GM19468 (cell line): ENCODE data around the gene ARL15.
"Not testable (repeated sequence)": the region's sequence is repeated elsewhere in the genome, so short reads cannot be mapped to it uniquely, and the experiment has no call there.

Source experiments
- ATAC-seq: cut with Tn5 transposase; IDR thresholded peaks from one replicate; pipeline ENCODE4 v1.9.1; 2021; ENCODE audit warnings: mild to moderate bottlenecking, moderate library complexity, moderate number of reproducible peaks; ENCODE audit not compliant: unreplicated experiment; ENCODE audit errors: extremely low read depth

The ARL15 gene

DNA sequence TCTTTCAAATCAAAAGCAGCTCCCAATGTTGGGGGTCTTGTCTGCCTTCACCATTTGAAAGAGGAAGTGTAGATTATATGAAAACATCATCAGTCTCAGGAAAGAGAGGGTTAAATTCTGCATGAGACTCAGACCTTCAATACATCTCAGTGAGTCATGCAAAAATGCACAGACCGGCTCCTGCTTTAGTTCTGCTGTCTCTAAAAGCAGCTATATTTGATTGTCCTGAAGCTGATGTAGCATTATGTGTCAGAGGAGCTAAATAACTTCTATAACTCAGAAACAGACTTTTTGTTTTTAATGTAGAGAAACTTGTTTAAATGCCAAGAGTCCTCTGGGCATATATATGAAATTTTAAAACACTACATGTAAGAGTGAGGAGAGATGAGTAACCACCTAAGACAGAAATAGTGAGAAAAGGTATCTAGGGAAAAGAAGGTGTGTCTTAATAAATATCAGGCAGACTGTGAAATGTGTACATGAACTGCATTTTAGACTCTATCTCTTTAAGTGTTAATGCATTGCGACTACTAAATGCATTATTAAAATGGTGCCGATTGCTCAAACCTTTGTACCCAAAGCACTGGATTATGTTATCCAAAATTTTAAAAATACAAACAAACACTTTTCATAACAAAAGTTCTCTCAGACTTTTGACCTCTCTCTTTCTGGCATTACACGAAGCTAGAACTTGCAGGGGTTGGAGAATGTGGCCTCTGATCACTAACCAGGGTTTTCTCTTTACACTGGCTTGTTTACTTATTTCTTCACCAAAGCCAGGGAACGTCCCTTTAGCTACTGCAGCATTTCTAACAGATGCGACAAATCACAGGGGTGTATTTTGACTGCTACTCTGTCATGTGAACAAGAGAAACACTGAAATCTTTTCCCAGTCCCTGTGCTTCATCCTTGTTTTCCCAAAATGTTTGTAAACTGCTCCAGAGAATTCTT, 302.3 kb downstream of the ARL15 start:
- ATAC-seq: no peak

DNA sequence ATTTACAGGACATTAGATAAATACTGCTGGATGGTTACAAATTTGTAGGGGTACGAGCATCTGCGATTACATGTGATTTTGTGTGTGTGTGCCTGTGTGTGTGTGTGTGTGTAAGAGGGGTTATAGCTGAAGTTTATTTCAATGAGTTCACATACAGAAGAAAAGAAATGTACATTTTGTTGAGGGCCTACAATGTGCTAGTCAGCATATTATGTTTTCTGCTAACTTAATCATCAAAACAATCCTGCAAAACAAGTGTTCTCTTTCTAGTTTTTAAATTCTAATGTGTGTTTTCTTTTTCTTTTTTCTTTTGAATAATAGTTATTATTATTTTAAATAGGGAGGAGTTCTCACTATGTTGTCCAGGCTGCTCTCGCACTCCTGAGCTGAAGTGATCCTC, 305.7 kb downstream of the ARL15 start:
- ATAC-seq: no peak

DNA sequence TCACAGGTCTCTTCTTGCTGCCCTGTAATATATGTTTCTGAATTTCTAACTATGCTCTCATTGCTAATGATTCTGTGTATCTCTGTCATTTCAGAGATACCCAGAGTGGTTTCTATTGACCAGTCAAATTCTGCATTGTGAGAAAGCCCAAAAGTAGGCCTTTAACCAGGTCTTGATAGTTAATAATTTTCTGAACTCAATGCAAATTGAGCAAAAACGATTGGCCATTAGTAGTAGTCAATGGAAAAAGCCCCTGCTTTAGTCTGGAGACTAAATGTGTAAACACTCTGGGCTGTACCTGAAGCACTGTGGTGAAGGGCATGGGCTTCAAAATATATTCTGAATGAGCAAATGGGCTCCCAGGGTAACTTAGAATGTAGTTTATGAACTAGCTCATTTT, 307.6 kb downstream of the ARL15 start:
- no peak for ATAC-seq

DNA sequence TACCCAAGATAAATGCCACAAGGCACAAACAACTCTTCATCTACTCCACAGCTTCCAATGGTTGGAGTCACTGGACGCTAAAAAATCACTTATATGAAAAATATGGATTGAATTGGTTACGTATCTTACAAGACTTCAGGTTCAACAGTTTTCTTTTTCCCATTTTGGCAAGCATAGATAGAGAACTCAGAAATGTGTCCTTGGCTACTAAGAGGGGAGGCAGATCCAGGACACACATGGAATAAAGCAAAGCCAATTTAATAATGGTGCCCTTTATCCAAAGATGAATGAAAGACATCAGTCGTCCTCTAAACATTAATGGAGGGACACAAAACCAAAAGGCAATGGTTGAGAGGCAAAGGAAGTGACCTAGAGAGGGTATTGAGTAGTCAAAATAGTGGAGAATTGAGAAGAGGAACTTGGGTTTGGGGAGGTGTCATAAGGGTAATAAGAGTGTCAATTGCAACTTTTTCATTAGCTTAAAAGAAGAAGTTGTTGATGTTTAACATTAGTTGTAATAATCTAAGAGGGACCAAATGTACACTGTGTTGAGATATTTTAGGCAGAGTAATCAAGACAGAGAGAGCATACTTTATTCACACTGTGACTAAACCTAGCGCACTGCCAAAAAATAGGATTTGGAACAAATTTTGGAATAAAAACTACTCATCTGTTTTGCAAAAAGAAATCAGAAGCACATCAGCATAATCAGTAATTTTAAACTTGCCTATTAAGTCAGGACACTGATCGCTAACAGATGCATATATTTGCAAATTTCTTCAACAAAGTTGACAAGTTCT, 308.2 kb downstream of the ARL15 start:
- no peak for ATAC-seq

DNA sequence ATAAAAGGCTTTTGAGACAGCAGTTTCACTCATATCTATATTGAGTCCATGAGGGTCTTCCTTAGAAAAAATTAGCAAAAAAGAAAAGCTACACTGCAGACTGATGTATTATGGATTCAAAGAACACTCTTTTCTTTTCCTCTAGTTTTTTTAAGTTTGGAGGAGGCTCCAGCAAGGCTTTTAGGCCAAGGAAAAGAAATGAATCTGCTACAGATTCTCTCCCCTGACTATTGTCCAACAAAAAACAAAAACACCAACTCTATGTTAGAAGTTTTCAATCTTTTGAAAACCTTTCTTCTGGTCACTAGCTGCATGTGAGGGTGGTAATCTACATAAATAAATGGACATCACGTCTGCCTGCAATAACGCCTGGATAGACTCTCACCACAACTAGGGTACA, 310.4 kb downstream of the ARL15 start:
- ATAC-seq: no peak

DNA sequence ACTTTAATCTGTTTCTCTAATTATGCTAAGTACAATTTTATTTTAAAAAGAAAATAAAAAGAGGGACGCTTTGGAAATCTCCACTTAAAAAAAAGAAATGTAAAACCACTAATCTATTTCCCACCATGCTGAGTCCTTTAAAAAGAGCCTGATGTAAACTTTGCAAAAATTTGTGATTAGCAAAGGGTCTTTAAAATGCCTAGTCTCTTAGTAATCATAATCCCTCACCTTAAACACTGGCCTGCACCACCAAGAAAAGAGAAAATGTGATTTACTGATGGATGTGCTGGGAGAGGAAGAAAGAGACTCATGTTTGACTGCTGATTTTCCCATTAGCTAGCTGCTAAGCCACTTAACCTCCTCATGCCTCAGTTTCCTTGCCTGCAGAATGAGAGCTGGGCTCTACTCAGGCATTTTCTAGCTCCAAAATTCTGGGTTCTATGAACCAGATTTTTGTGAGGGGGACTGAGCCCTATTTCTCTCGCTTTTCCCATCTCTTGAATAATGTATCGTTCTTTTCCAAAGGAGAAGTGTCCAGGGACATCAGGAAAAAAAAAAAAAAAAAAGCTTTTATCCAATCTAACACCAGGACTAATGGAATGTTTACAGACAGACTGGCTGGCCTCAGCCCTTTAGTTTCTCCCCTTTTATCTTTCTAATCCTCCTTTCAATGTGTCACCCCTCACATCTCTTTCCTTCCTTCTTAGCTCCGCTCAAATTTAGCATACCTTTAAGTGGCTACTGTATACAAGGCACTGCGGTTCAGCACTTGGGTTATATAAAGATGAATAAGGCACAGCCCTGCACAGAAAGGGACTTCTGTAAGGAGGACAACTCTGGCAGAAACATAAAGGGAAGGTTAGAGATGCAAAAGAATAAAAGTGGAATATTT, 312.4 kb downstream of the ARL15 start:
- ATAC-seq: no peak

DNA sequence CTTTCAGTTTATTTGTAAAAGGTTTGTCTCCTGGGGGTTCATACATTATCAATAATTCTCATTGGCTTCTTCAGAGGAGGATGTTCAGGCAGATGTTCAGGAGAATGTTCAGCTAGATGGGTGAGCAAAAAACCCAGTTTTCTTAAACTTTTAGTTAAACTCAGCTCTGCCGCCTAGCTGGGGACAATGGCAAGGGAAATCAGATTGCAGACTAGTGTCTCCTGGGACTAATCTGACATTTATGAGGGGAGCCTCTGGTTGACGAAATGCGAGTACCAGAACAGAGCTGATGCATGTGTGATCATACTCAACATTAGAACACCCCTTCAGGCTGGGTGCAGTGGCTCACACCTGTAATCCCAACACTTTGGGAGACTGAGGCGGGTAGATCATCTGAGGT, 314.4 kb downstream of the ARL15 start:
- no peak for ATAC-seq

DNA sequence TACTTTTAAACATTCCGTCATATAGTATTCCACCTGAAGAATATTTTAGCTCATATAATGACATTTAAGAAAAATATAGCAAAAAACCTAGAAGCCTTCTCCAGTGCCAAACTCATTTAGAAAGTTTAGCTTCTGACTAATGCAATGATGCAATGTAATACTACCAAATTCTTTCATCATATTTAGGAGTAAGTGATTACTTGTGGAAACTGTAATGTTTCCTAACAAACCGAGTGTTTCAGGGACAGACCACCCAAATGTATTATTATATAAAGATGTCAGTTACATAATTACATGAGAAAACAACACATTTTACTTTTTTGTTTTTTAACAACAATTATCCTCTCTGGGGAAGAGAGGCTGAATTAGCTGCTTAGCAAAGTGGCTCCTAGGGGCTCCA, 316.2 kb downstream of the ARL15 start:
- ATAC-seq: no peak

DNA sequence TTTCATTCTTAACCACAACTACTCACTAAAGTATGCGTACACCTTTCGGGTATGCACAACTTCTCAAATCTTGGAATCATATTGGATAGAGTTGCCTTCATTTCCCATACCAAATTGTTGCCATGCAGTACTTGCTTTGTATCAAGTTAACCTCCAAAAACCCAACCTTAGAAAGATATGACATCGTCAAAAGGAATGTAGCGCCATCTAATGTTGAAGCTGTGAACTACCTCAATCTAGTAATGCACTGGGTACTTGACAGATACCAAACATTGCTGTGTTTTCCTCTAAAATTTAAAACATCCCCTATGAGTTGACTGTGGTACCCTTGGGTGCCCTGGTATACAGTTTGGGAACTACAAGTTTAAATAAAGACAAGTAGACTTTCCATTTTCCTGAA, 318.4 kb downstream of the ARL15 start:
- no peak for ATAC-seq

DNA sequence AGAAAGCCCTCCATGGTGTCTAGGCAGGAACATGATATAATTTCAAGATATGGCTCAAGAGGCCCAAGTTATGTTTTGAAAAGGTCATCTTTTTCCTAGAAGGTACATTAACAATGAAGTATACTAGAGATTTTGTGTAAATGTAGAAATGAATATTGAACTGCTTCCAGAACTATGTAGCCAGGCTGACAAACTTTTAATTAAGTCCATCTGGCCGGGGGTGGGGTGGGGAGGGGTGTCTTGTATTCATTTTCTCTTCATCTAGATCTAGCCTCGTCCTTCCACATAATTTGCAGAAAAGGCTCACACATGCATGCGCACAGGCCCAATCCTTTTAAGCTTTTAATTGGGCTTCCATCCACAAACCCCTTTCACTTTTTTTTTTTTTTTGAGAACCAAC, 323.3 kb downstream of the ARL15 start:
- ATAC-seq: no peak

DNA sequence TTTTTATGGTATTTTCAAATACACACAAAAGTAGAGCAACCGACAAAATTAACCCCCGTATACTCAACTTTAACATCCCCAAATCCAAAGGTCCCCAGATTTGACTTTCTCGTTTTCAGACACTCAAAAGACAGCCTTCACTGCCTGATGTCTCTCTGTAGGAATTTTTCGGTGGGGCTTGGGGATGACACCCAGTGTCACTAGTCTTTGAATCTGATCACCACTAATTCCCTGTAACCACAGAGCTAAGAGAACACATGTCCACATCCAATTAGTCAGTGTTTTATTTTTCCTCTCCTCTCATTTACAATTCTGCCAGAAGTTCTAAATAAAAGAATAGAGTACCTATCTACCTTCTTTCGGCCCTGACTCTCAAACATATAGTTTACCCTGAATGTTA, 324.6 kb downstream of the ARL15 start:
- ATAC-seq: no peak

DNA sequence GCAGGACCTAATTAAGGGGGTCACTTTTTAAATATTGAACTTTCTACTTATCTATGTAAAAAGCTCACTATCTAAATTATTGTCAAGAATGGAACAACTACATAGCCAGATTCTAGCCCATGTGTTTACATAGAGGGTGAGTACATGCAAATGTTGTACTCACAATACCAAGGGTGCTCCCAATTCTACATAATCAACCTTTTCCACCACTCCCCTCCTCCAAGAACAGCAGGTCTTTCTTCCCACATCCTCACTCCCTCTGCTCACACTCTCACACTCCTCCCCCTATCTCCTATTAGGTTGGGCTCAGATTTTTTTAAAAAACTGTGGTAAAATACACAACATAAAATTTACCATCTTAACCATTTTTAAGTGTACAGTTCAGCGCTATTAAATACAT, 325.4 kb downstream of the ARL15 start:
- no peak for ATAC-seq

DNA sequence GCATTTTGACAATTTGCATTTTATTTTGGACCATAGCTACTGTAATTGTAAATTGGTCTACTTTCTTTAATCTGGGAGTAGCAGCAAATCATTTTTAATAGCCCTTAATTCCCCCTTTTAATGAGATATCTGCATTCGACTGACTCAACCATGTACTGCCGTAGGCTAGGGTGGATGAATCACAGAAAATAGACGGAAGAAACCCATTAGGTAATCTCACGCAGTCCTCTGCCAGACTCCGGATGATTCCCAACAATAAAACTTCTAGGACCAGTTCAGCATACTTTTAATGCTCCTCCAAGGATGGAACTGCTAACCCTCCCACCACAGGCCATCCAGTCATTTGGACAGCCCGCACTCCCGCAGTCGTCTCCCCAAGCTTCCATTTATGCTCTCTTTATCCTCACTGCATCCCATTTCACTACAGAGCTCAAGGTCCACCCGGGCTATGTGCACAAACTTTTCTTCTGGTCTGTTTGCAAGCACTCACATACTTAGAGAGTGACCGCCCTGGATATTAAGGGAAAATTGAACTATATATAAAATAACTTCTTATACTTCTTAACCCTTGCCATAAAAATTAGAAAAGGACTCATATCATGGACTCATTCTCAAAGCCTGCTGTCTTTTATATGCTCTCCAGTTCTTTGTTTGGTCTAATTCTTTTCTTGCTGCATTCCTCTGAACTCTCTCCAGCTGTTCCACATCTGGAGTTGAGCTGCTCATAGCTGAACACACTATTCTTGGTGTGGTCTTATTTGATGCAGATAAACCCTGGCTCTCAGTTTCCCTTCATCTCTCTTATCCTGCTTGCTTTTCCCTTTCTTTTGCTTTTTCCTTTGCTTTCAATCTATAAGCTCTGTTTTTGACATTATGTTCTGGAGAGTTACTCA, 326.6 kb downstream of the ARL15 start:
- ATAC-seq: no peak

DNA sequence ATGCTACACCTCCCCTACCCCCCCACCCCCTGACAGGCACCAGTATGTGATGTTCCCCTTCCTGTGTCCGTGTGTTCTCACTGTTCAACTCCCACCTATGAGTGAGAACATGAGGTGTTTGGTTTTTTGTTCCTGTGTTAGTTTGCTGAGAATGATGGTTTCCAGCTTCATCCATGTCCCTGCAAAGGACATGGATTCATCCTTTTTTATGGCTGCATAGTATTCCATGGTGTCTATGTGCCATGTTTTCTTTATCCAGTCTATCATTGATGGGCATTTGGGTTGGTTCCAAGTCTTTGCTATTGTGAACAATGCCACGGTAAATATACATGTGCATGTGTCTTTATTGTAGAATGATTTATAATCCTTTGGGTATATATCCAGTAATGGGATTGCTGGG, 328.1 kb downstream of the ARL15 start:
- not testable (repeated sequence) for ATAC-seq

DNA sequence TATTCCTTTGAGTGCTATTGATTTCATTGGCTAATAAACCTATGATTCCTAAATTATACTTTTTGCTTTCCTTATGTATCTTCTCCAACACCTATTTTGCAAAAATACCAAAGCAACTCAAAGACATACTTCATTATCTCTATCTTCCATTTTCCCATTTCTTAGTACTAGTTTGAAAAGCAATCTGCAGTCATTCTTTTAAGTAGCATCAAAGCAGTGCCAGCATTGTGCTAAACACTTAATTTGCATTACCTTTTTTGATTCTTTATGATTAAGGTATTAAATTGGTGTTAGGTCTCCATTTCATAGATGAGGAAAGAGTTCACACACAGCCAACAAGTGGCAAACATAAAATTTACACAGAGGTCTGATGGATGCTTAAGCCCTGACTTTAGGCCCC, 330.3 kb downstream of the ARL15 start:
- ATAC-seq: no peak

DNA sequence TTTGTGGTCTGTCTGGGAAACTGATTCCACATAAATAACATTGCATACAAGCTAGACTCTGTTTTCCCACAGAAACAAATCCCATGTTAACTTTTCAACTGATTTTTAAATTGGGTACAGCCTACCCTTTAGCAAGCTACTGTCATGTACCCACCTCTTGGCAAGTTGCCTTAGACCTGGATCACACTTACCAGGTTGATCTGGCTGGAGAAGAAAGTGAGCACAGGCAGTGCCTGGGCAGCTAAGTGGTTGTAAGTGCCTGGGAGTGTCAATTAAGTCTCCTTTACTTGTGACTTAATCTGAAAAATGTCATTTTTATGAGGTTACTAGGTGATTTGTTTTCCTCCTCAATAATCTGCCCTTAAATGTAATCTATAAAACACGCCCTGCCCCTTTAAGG, 336.4 kb downstream of the ARL15 start:
- no peak for ATAC-seq

DNA sequence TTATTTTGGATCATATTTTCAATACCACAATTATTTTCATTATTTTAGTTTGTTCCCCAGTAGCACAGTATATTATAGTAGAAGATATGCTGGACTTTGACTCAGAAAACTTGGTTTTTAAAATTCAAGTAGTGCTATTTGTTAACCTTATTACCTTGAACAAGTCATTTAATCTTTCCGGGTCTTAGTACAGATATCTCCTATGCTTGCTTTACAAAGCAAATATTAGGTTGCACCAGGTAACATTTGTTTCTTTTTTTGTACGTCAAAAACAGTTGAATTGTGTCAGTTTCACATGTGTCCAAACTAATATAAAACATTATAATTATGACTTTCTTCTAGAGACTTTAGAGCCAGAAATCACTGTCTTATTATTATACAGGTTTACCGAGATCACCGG, 338.1 kb downstream of the ARL15 start:
- no peak for ATAC-seq

DNA sequence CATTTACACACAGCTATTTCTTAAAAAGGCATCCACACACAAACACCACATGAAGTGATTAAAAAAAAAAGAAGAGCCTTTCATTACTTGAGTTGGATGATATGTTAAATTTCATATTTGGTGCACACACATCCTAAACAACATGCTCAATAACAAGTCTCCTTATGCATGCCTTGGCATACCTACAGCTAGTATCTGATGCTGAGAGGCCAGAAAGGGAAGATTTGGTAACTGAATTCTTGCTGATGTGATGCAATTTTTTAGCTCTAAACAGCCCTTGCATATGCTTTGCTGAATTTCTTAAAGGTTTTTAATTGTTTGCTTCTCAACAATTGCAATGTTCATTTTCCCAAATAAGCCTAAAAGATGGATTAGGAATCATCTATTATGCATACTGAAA, 338.8 kb downstream of the ARL15 start:
- no peak for ATAC-seq

DNA sequence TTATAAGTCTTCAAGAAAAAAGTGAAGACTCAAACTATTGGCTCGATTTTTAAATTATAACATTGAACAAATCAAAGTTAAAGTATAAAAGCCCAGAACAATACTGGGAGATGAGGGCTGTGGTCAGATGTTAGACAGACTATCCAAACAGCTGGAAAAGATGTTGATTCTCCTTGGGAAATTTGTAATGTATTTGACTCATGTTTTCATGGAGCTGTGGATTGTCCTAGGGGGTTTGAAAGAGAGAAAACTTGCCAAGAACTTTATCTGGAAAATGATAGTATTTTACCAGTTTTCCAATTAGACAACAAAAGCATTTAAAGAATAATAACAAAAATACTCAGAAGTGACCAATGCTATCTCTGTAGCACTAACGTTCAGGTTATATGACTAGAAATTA, 339.2 kb downstream of the ARL15 start:
- no peak for ATAC-seq
